GM04503 (cell line): Measurements from ENCODE around the gene LIAS.
A peak's percentile ranks its signal among the peaks of the same experiment; 100 is the strongest.
"Not testable (repeated sequence)": the region's sequence is repeated elsewhere in the genome, so short reads cannot be mapped to it uniquely, and the experiment has no call there.

Source experiments
- DNase-seq: peaks from one replicate; pipeline ENCODE4 v3.0.0-alpha.2; 2012; ENCODE audit warnings: low read depth

The LIAS gene

DNA sequence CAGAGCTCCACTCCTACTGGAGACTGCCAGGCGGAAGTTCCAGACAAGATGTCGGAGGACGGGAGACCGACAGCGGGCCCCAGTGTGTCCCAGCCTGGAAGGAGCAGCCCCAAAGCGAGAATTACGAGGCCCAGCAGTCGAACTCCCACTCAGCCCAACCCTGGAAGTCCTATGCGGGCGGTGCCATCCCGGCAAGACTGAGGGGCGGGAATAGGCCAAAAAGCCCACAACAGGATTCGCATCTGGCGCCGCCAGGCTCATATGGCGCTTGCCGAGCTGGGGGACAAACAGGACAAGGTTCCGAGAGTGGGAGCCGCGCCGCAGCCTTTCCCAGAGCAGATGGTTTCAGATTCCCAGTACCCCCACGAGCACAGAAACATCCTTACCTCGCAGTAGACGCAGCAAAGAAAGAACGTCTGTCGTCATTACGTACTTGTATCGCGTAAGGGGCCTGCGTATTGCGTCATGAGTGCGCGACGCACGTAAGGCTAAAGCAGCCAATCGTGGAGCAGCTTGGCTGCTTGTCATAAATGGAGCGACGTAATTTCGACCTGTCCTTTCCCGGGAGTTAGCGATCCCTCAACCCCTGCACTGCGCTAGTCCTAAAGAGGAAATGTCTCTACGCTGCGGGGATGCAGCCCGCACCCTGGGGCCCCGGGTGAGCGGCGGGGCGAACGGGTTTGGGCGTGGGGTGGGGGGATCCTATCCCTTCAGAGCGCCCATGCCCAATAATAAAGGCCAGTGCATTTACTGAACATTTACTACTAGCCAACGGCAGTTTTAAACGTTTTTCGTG lies at the start of gene LIAS, which contains the start of gene RPL9:
TSS of gene LIAS (plus strand) at position 552 of the 796 bp plus-strand sequence. CDS start at position 614, 62 bp downstream.
TSS of gene RPL9 (minus strand) at position 418 of the 796 bp plus-strand sequence. CDS start 483 bp downstream, outside the sequence.
- DNase-seq, result peak; percentile 89

DNA sequence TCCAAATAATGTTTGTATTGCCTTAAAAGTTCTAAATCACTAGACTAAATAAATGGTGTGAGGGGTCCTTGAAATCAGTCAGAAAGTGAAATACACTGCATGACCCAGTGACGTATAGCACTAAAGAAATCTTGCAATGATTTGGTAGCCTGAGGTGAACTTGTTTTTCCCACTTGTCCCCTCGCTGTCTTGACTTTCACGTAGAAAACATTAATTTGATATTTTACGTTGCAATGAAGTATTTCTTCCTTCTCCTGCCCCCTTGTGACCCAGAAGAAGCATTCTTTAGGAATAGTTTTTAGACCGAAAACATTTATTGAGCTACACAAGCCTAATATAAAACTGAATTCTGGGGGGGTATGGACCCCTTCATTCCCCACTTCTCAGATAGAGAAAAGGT lies 48.4 kb upstream of the LIAS start:
- no peak for DNase-seq

DNA sequence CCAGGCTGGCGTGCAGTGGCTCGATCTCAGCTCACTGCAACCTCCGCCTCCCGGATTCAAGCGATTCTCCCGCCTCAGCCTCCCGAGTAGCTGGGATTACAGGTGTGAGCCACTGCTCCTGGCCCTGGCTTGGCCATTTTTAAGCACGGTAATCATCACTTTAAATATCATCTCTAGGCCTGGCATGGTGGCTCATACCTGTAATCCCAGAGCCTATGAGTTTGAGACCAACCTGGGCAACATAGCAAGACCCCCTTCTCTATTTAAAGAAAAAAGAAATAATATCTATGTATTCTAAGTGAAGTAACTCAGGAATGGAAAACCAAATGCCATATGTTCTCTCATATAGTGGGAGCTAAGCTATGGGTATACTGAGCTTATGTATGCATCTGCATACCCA lies 47.3 kb upstream of the LIAS start:
- not testable (repeated sequence) for DNase-seq

DNA sequence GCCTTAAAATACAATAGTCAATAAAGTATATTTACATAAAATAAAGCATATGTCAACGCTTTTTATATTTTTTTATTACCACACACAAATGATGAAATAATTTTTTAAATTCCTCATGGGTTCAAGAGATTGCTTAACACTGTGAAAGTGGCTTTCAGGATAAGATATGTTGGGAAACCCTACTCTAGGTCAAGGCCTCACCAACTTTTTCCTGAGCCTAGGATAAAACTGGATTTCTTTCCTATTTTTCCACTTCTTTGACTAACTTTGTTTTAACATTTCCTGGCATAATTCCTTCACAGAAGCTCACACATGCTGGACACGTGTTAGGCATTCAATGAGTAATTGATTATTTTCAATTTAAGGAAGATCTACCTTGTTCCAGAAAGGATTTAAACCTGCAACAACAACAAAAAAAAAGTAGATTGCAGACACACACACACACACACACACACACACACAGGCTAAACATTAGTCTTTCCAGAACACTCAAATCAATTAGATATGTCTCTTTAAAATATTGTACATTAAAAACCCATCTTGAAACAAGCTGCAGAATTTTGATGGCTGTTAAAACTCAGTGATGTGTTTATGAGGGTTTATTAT lies 43.1 kb upstream of the LIAS start:
- DNase-seq, result no peak

DNA sequence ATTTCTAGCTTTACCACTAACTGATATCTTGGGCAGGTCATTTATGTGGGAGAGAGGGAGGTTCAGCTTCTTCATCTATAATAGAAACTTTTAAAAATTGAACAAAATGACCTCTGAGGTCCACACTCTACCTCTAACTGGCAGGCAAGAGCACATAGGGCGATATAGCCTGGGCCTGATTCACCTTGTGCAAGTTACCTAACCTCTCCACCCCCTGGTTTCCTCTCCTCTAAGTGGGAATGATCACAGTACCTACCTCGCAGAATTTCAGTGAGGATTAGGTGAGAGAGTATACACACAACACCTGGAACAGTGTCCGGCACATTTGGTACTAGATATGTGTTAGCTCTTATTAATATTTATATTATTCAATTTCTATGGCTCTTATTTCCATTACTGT lies 36.6 kb upstream of the LIAS start:
- no peak for DNase-seq

DNA sequence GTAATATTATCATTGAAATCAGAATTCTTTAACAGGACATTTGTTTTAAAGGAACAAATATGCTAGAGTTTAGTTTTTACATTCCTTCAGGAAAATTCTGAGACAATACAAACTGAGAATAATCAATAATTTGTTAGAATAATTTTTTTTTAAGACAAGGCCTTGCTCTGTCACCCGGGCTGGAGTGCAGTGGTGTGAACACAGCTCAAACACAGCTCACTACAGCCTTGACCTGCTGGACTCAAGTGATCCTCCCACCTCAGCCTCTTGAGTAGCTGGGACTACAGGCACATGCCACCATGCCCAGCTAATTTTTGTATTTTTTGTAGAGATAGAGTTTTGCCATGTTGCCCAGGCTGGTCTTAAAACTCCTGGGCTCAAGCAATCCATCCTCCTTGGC lies 33.6 kb upstream of the LIAS start:
- DNase-seq, result not testable (repeated sequence)

DNA sequence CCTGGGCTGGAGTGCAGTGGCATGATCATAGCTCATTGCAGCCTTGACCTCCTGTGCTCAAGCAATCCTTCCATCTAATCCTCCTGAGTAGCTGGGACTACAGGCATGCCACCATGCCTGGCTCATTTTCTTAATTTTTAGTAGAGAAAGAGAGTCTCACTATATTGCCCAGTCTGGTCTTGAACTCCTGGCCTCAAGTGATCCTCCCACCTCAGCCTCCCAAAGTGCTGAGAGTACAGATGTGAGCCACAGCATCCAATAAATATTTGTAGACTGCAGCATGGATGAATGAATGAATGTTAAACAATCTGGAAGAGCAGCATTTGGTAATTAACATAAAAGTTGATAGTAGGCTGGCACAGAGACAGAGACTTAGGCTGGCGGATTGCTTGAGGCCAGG lies 32.1 kb upstream of the LIAS start:
- DNase-seq, result no peak

DNA sequence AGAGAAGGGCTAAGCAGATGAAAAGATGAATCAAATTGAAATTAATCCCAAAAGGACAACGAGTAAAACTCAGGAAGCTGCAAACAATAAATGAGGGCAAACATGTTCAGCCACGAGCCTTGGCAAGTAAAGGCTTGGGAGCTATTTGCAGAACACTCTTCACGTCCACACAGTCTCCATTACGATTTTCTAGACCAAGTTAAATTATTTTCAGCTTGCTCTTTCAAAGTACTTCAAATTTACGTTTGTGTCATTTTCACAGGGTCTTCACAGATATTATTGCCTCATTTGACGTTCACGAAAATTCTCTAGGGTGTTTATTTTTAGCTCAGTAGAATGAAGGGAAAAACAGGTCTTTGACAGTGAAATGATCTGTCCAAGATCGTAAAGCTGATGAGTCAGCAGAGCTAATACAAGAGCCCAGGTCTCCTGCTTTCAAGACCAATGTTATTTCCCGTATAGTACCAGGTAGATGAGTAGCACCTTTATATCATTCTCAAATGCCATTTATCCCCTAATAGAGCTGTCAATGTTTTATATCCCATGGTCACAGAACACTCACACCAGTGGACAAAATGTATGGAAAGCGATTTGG lies 31.2 kb upstream of the LIAS start:
- no peak for DNase-seq

DNA sequence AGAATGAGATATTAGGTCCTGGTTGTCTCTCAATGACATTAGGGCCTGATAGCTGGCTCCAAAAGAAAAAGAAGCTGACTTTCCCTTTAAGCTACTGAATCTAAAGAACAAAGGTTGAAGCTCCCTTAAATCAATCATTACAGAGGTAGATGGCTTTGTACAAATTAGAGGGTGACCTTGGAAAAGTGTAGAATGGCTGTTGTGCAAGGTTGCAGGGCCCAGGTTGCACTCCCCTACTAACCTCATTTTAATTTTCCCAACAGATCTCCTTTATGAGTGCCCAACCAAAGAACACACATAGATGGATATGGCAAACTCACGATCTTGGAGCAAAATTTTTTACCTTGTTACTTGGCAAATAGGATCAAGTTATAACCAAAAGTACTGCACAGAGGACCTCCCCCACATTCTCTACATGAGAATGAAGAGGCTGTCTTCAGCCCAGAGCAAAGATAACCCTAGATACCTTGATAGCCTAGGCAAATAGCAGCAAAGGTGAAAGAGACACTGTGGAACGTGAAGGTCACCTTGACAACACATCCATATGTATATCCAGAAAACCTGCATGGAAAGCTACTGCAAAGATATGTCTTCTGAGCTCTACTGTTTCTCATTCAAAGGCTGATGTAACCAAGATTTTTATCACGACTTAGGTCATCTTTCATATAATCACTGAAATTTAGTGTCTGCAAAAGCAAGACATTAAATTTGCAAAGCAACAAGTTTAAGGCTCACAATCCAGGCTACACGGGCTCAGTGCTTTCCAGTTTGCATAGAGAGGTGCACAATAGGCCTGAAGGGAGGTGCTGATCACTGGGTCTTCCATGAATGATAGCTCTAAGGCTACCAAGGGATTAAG lies 29.2 kb upstream of the LIAS start:
- DNase-seq, result no peak

DNA sequence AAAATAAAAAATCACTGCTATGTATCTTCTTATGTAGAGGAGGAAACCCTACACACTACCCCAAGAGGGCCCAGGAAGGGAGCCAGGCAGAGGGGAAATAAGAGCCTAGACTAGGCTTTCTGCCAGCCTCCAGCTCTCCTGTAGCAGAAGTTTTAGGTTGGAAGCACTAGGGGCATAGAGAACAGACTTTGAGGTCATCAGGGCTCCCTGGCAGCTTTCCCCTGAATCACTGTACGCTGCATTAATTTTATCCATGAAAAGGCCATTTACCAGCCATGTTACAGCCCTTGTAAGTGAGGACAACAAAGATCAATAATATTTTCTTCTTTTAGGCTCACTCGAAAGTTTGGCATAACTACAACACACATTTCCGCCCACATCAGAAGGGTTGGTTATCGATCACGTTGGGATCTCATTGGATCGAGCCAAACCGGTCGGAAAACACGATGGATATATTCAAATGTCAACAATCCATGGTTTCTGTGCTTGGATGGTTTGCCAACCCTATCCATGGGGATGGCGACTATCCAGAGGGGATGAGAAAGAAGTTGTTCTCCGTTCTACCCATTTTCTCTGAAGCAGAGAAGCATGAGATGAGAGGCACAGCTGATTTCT lies 24.9 kb upstream of the LIAS start:
- no peak for DNase-seq

DNA sequence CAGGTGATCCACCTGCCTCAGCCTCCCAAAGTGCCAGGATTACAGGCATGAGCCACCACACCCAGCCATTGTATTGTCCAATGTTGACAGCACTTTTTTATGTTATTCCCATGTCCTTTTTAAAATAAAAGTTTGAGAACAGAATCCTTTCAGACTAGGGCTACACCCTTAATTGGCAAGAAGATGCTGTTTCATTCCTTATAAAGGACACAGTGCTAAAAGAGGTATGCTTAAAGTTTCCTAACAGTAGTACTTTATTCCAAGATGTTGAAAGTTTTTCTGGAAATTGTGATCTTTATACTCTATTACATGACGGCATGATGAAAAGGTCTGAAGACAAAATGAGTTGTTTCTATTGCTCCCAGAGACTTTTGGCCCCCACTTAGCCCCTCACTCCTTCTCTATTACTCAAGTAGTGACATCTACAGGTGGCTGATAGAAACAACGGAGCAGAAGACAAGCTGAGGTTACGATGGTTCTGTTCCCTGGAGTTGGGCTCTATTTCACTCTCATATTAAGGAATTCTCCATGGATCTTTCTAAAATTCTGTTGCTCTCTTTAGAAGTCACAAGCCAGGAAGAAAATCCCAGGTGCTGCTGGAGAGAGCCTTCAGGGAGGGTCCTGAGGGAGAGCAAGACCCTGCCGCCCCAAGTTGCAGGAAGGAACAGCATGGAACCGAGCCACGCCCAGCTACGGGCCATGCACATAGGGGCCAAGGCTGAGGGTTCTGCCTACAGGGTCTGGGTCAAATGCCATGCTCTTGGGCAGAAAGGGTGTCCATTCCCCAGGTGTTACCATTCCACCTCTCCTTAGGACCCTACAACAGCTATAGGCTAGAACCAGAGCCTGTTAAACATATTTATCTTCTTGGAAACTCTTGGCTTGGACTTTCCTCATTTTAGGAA lies 22.9 kb upstream of the LIAS start:
- DNase-seq, result no peak

DNA sequence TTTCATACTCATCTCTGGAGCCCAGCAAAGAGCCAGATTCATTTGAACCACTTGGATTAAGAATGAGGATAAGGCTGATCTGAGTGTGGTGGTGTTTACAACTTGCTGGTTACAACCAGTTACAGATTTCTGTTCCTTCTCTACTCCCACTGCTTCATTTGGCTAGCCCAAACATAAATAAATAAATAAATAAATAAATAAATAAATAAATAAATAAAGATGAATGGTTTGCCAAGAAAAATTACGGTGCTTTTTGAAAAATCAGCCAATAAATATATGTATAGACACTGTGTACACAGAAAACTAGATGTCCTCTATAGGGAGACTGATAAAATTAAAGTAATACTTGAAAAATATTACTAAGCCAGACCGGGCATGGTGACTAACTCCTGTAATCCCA lies 17.3 kb upstream of the LIAS start:
- no peak for DNase-seq

DNA sequence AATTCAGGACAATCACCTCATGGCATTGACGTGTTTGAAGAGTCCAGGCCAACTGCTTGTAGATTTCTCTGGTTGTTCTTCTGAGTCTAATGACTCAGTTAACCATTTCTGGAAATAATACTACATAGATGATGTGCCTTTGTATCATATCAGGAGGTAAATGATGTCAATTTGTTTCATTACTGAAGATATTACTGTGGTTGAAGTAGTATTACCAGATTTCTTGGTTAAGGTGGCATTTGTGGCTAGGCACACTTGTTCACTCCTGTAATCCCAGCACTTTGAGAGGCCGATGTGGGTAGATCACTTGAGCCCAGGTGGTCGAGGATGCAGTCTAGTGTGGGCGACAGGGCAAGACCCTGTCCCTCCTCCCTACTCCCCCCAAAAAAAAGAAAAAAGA lies 15.9 kb upstream of the LIAS start:
- no peak for DNase-seq

DNA sequence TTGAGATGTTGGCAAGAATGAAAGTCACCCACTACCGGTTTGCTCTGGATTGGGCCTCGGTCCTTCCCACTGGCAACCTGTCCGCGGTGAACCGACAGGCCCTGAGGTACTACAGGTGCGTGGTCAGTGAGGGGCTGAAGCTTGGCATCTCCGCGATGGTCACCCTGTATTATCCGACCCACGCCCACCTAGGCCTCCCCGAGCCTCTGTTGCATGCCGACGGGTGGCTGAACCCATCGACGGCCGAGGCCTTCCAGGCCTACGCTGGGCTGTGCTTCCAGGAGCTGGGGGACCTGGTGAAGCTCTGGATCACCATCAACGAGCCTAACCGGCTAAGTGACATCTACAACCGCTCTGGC lies 12.4 kb upstream of the LIAS start:
- DNase-seq, result no peak

DNA sequence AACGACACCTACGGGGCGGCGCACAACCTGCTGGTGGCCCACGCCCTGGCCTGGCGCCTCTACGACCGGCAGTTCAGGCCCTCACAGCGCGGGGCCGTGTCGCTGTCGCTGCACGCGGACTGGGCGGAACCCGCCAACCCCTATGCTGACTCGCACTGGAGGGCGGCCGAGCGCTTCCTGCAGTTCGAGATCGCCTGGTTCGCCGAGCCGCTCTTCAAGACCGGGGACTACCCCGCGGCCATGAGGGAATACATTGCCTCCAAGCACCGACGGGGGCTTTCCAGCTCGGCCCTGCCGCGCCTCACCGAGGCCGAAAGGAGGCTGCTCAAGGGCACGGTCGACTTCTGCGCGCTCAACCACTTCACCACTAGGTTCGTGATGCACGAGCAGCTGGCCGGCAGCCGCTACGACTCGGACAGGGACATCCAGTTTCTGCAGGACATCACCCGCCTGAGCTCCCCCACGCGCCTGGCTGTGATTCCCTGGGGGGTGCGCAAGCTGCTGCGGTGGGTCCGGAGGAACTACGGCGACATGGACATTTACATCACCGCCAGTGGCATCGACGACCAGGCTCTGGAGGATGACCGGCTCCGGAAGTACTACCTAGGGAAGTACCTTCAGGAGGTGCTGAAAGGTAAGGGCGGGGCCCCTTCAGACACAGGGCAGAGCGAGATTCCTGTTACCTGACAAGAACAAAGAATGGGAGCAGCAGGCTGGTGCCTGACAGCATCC lies 11.8 kb upstream of the LIAS start:
- no peak for DNase-seq

DNA sequence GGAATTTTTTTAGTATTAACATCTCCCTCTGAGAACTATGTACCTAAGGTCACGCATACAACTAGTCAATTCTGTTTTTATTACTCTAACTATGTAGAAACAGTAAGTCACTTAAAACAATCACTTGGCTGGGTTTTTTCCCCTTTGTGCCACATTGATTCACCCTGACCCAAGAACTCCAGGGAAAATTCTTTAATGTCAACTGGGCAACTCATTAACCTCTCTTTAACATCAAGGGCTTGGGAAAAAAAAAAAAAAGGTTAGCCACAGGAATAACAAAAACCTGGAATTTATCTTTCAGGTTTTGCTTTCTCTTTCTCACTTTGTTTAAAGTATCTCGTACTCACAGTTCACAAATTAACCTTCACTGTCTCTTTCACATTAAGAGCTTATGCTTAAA lies 8.2 kb upstream of the LIAS start:
- DNase-seq, result no peak

DNA sequence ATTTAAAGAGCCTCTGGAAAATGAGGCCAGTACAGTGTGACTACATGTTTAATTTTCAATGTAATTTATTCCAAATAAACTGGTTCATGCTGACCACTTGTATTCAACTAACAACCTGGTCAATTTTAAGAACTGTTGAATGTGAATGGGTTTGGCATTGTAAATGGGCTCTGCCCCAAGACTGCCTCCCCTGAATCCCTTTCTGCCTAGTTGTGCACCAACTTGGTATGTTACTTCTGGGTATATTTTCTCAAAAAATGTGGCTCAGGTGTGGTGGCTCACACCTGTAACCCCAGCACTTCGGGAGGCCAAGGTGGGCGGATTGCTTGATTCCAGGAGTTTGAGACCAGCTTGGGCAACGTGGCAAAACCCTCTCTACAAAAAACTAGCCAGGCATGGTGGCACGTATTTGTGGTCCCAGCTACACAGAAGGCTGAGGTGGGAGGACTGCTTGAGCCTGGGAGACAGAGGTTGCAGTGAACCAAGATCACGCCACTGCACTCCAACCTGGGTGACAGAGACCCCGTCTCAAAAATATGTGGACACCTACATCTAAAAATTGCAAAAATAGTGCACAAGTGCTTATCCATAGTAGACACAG lies 7.3 kb upstream of the LIAS start:
- DNase-seq, result no peak

DNA sequence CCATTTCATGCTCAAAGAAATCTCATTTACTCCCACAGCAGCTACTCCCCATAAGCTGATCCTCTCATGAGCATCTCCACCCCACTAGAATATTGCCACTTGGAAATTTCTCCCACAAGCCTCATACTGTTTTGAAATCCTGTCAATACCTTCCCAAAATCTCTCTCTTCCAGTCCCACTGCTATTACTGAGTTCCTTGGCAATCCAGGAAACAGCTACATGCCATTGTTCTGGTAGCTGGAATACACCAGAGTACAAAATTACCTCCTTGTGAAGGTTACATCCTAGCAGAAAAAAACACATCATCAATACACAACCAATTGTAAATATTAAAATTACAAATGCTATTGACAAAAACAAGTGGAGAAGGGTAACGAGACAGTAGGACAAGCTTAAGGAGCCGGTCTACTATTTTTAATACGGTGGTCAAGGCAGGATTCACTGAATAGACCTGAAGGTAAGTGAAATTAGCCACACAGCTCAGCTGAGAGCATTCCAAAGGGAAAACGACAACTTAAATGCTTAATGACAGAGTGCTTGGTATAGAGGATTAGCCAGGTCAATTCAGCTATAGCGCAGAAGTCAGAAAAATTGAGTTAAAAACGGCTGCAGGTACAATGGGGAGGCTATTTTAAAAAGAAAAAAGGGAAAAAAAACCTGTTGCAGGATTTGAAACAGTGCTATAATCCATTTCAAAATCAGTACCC lies 6.5 kb upstream of the LIAS start:
- DNase-seq, result no peak
